ENCODE measurements around the gene DAB1.

Gene DAB1

DNA sequence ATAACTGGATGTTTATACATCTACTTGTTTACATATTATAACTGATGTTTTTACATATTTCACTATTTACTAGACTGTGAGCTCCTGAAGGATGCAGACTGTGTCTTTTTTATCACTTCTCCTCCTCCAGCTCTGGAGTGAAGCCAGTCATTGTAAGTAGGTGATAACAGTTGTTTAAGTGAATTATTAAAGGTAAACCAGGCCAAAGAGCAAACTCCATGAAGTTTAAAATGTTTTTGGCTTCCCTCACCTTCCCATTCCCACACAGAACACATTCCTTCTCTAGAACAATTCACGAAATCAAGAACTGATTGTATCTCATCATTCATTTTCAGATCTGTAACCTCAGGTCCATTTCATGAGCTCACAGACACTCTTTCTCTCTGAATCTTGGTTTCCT lies 98.3 kb downstream of the DAB1 start:
- TF ChIP-seq, protein P1, sequence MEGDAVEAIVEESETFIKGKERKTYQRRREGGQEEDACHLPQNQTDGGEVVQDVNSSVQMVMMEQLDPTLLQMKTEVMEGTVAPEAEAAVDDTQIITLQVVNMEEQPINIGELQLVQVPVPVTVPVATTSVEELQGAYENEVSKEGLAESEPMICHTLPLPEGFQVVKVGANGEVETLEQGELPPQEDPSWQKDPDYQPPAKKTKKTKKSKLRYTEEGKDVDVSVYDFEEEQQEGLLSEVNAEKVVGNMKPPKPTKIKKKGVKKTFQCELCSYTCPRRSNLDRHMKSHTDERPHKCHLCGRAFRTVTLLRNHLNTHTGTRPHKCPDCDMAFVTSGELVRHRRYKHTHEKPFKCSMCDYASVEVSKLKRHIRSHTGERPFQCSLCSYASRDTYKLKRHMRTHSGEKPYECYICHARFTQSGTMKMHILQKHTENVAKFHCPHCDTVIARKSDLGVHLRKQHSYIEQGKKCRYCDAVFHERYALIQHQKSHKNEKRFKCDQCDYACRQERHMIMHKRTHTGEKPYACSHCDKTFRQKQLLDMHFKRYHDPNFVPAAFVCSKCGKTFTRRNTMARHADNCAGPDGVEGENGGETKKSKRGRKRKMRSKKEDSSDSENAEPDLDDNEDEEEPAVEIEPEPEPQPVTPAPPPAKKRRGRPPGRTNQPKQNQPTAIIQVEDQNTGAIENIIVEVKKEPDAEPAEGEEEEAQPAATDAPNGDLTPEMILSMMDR (conservative IDR thresholded peaks at IDR 0.05; ENCODE audit: low read depth, low read length), result no peak
- no peak for DNase-seq (ENCODE audit: low read depth)
- no peak overlapping the region for H3K4me3 ChIP-seq (ENCODE audit: low read length)

DNA sequence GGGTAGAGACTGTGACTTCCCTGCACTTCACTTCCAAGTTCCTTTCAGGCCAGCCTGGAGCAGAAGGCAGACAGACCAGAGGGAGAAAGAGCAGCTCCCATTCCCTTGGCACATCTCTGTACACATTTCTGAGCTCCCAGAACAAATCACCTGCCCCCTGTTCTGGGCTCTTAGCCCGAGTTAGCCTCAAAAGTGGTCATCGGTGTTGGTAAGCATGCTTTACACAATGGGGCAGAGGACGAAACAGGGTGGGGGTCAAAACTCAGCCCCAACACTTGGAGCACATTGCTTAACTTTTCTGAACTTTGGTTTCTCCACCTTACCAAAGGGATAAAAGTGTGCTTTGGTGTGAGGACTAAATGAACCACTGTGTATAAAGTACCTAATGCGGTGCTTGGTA lies 98.7 kb downstream of the DAB1 start:
- H3K4me3 ChIP-seq (ENCODE audit: low read length), result no peak overlapping the region
- TF ChIP-seq, protein P1 (conservative IDR thresholded peaks at IDR 0.05; ENCODE audit: low read depth, low read length), result no peak
- no peak for DNase-seq (ENCODE audit: low read depth)

DNA sequence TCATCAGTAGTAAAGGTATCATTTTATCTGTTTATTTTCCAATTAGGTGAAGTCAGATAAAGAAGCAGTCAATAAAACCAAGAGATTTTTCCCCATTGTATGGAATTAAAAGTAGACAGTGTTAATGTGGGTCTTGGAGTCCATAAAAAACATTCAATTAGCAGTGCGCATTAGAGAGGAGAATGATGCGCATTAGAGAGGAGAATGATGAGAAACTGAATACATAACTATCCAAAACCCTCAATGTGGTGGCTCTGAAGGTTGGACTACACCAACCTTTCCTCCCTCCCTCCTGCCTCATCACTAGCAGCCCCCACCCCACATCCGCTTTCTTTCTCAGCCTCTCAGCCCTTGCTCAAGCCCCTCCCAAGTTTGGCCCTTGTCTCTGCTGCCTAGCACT lies 99.5 kb downstream of the DAB1 start:
- TF ChIP-seq, protein P1 (conservative IDR thresholded peaks at IDR 0.05; ENCODE audit: low read depth, low read length), result no peak
- DNase-seq (ENCODE audit: low read depth), result no peak
- no peak overlapping the region for H3K4me3 ChIP-seq (ENCODE audit: low read length)

DNA sequence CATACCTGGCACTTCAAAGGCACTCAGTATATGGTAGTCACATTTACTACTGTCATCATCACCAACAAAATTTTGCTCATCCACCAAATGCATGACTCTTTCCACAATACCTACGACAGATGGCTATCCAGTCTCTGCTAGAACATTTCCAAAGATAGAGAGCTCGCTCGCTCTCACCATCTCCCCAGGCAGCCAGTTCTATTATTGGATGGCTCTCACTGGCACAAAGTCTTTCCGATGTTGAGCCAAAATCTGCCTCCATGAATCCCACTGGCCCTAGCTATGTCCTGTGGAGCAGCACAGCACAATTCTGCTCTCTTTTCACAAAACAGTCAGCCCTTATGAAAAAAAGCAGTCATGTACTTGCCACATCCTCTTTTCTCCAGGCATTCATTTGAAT lies 102.1 kb downstream of the DAB1 start:
- TF ChIP-seq, protein P1 (conservative IDR thresholded peaks at IDR 0.05; ENCODE audit: low read depth, low read length), result no peak
- no peak for DNase-seq (ENCODE audit: low read depth)
- H3K4me3 ChIP-seq (ENCODE audit: low read length), result no peak overlapping the region

DNA sequence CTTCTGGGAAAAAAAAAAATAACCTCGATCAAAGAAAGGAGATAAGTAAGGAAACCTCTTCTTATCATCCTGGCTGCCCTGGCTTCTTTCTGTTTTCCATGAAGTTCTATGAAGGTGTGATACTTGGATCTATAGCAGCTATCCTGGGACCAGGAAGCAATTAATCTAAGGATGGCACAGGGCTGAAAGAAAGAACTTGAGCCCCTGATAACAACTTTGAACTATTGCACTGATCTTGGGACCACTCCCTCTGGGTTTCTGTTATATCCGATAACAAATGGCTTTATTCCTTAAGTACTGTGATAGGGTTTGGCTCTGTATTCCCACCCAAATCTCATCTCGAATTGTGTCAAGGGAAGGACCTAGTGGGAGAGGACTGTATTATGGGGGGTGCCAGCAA lies 104.1 kb downstream of the DAB1 start:
- DNase-seq (ENCODE audit: low read depth), result no peak
- TF ChIP-seq, protein P1 (conservative IDR thresholded peaks at IDR 0.05; ENCODE audit: low read depth, low read length), result no peak

DNA sequence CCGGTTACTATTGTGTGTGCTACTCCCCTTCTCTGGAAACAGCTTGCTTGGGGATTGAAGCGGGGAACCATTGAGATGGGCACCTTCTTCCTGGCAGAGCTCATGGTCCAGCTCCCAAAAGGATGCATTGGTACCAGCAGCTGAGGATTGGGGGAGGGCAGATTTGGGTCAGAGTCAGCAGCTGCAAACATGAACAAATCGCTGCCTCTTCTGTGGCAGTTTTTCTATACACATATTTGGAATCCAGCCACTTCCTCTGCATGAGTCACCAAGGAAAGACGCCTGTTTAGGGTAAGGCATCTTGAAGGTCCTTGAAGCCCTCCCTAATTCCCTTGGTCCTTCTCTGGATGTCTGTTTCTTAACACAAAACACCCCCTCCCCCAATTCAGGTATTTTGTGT lies 104.7 kb downstream of the DAB1 start:
- TF ChIP-seq, protein P1 (conservative IDR thresholded peaks at IDR 0.05; ENCODE audit: low read depth, low read length), result no peak
- H3K4me3 ChIP-seq (ENCODE audit: low read length), result no peak overlapping the region
- DNase-seq (ENCODE audit: low read depth), result no peak

More for the DNA sequence above, 104.1 kb downstream of the DAB1 start:
- no peak overlapping the region for H3K4me3 ChIP-seq (ENCODE audit: low read length)

DNA sequence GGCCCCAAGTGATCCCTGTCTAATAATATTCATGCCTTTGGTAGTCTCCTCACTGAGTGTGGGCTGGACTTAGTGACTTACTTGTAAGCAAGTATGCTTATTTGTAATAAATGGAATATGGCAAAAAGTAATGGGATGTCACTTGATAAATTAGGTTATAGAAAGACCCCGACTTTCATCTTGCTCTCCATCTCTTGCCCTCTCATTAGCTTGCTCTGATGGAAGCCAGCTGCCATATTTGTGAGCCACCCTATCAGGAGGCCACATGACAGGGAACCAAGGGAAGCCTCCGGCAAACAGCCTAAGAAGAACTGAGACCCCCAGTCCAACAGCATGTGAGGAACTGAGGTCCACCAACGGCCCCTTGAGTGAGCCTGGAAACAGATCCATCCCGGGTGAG lies 107.0 kb downstream of the DAB1 start:
- TF ChIP-seq, protein P1 (conservative IDR thresholded peaks at IDR 0.05; ENCODE audit: low read depth, low read length), result no peak
- no peak for DNase-seq (ENCODE audit: low read depth)
- no peak overlapping the region for H3K4me3 ChIP-seq (ENCODE audit: low read length)

Data from retinal pigment epithelial cell (primary cell).